MM.1S (cell line): ENCODE measurements around the gene STAT5A.
"Not testable (repeated sequence)": the region's sequence is repeated elsewhere in the genome, so short reads cannot be mapped to it uniquely, and the experiment has no call there.

Experiments
- EZH2 ChIP-seq: fragments of 300-600 bp; sonication (generic); optimal IDR thresholded peaks from 2 replicates; pipeline ENCODE3; 2017; ENCODE audit warnings: low read depth, mild to moderate bottlenecking, antibody characterized with exemption, low read length, mixed read lengths
- EZH2phosphoT487 ChIP-seq: fragments of 300-600 bp; sonication (generic); IDR thresholded peaks from 2 replicates; pipeline ENCODE4 v1.6.1; 2018; ENCODE audit warnings: antibody characterized with exemption, low read length
- TF ChIP-seq, protein P1 (sequence below): fragments of 300-600 bp; sonication (generic); IDR thresholded peaks from 2 replicates; pipeline ENCODE4 v1.5.1; 2016; ENCODE audit warnings: antibody characterized with exemption, low read length, mixed read lengths

DNA sequence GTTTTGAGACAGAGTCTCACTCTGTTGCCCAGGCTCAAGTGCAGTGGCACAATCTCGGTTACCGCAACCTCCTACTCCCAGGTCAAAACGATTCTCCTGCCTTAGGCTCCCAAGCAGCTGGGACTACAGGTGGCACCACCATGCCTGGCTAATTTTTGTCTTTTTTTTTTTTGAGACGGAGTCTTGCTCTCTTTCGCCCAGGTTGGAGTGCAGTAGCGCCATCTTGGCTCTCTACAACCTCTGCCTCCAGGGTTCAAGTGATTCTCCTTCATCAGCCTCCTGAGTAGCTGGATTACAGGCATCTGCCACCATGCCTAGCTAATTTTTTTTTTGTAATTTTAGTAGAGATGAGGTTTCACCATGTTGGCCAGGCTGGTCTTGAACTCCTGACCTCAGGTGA, 29.7 kb downstream of the STAT5A start:
- not testable (repeated sequence) for TF ChIP-seq EZH2, EZH2phosphoT487
- TF ChIP-seq, protein P1, sequence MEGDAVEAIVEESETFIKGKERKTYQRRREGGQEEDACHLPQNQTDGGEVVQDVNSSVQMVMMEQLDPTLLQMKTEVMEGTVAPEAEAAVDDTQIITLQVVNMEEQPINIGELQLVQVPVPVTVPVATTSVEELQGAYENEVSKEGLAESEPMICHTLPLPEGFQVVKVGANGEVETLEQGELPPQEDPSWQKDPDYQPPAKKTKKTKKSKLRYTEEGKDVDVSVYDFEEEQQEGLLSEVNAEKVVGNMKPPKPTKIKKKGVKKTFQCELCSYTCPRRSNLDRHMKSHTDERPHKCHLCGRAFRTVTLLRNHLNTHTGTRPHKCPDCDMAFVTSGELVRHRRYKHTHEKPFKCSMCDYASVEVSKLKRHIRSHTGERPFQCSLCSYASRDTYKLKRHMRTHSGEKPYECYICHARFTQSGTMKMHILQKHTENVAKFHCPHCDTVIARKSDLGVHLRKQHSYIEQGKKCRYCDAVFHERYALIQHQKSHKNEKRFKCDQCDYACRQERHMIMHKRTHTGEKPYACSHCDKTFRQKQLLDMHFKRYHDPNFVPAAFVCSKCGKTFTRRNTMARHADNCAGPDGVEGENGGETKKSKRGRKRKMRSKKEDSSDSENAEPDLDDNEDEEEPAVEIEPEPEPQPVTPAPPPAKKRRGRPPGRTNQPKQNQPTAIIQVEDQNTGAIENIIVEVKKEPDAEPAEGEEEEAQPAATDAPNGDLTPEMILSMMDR = not testable (repeated sequence)
